Hematopoietic multipotent progenitor cell treated with erythropoietin and hydrocortisone succinate and interleukin-3 and kit ligand, for 15 days (in vitro differentiated cells): ENCODE results near the gene ALDH1B1.
"Not testable (repeated sequence)": the region's sequence is repeated elsewhere in the genome, so short reads cannot be mapped to it uniquely, and the experiment has no call there.

Source experiments
- DNase-seq: peaks from one replicate; pipeline ENCODE4 v3.0.0-alpha.2; 2015; ENCODE audit warnings: low spot score

Gene ALDH1B1

GRCh38 chr9:38387751-38388150 is 4.8 kb upstream of the ALDH1B1 start:
- DNase-seq, result no peak

GRCh38 chr9:38388283-38389223 is 3.9 kb upstream of the ALDH1B1 start:
- DNase-seq, result no peak

GRCh38 chr9:38389313-38389712 is 3.2 kb upstream of the ALDH1B1 start:
- no peak for DNase-seq

- no peak for DNase-seq
Observed at GRCh38 chr9:38390442-38390841, 2.1 kb upstream of the ALDH1B1 start.

- no peak for DNase-seq
Observed at GRCh38 chr9:38390851-38391250, 1.7 kb upstream of the ALDH1B1 start.

- DNase-seq, result no peak
Observed at GRCh38 chr9:38391278-38392118, 1.0 kb upstream of the ALDH1B1 start.

- no peak for DNase-seq
Observed at GRCh38 chr9:38393128-38393796, 760 bp downstream of the ALDH1B1 start.

GRCh38 chr9:38394416-38394815 is 1.9 kb downstream of the ALDH1B1 start:
- no peak for DNase-seq

GRCh38 chr9:38395653-38396370 is 3.3 kb downstream of the ALDH1B1 start:
- no peak for DNase-seq

- no peak for DNase-seq
Observed at GRCh38 chr9:38396371-38396671, 3.8 kb downstream of the ALDH1B1 start.

- DNase-seq, result not testable (repeated sequence)
Observed at GRCh38 chr9:38399191-38399590, 6.7 kb downstream of the ALDH1B1 start.

GRCh38 chr9:38401994-38402393 is 9.5 kb downstream of the ALDH1B1 start:
- DNase-seq, result no peak

- DNase-seq, result no peak
Observed at GRCh38 chr9:38404314-38404713, 11.8 kb downstream of the ALDH1B1 start.

GRCh38 chr9:38405785-38406184 is 13.3 kb downstream of the ALDH1B1 start:
- DNase-seq, result no peak

GRCh38 chr9:38406476-38407186 is 14.1 kb downstream of the ALDH1B1 start:
- DNase-seq, result no peak

GRCh38 chr9:38408719-38409118 is 16.2 kb downstream of the ALDH1B1 start:
- no peak for DNase-seq

- DNase-seq, result no peak
Observed at GRCh38 chr9:38412751-38413150, 20.2 kb downstream of the ALDH1B1 start.

- no peak for DNase-seq
Observed at GRCh38 chr9:38413283-38413682, 20.8 kb downstream of the ALDH1B1 start.

- DNase-seq, result no peak
Observed at GRCh38 chr9:38414040-38414723, 21.7 kb downstream of the ALDH1B1 start.

- DNase-seq, result no peak
Observed at GRCh38 chr9:38415856-38416255, 23.4 kb downstream of the ALDH1B1 start.

GRCh38 chr9:38416461-38416860 is 24.0 kb downstream of the ALDH1B1 start:
- DNase-seq, result no peak
